ENCODE measurements around the gene CRYBG3. TPM values are rescaled to one million over a fixed set of nuclear protein-coding genes. Genes with fewer than 3 reads are reported as not detected.

The CRYBG3 gene
- total RNA-seq, 1 experiment from 2014 or later = 5.9 TPM

GRCh38 chr3:97981886-97982285 is 160.1 kb downstream of the CRYBG3 start:
- Histone ChIP-seq H4K5ac (ENCODE audit: insufficient read length, low read depth, low read length) (no peak overlapping the region), H3K79me1 (ENCODE audit: insufficient read depth, low read depth, low read length, poor library complexity, severe bottlenecking) (no peaks in the 10 kb centered on the region), H2BK5ac (ENCODE audit: insufficient read length, low read length) (no peak overlapping the region), H2BK15ac (ENCODE audit: low read depth, low read length) (no peak overlapping the region), H3K4me1 (ENCODE audit: insufficient read depth, low read length) (no peaks in the 10 kb centered on the region; the same call in 1 of the 2 replicates), H3K4ac (ENCODE audit: low read depth, low read length) (no peak overlapping the region), H3K23me2 (ENCODE audit: insufficient read length, low read depth, low read length, poor library complexity, severe bottlenecking) (no peaks in the 10 kb centered on the region), H2BK12ac (ENCODE audit: insufficient read length, low read depth, low read length) (no peak overlapping the region), H3K4me2 (ENCODE audit: insufficient read depth, insufficient read length, low read length) (no peak overlapping the region), H2BK120ac (ENCODE audit: low read depth, low read length, poor library complexity, severe bottlenecking) (no peak overlapping the region), H2AFZ (ENCODE audit: low read length) (no peak overlapping the region), H3K18ac (ENCODE audit: insufficient read length, low read depth, low read length) (no peak overlapping the region), H3K9ac (ENCODE audit: extremely low read depth, insufficient read length, low read length) (no peak overlapping the region), H3K23ac (ENCODE audit: insufficient read length, low read depth, low read length) (no peak overlapping the region), H4K91ac (ENCODE audit: insufficient read length, low read depth, low read length) (no peak overlapping the region), H3K56ac (ENCODE audit: insufficient read length, low read depth, low read length) (no peak overlapping the region), H2BK20ac (ENCODE audit: low read depth, low read length, poor library complexity, severe bottlenecking) (no peak overlapping the region), H3T11ph (ENCODE audit: low read length) (no peak overlapping the region), H3K14ac (ENCODE audit: insufficient read depth, low read length) (no peak overlapping the region), H3K9me3 (ENCODE audit: control insufficient read depth, low read depth, low read length) (no peaks in the 10 kb centered on the region), H3K27me3 (ENCODE audit: insufficient read depth, low read length) (no peaks in the 10 kb centered on the region), H2AK5ac (ENCODE audit: insufficient read length, low read length) (no peak overlapping the region), H3K27ac (ENCODE audit: insufficient read length, low read depth, low read length) (no peak overlapping the region), H4K8ac (replicated peaks; ENCODE audit: insufficient read length, low read depth, low read length) (no peak overlapping the region), H4K20me1 (ENCODE audit: control insufficient read depth, insufficient read depth, insufficient read length) (no peaks in the 10 kb centered on the region), H3K79me2 (ENCODE audit: insufficient read depth, low read length) (no peaks in the 10 kb centered on the region)
- WGBS (ENCODE audit: extremely low coverage, insufficient read length, low lambda C conversion rate) = no CpG with 5 or more reads among the region's 3 CpGs
- Mint-ChIP-seq H3K4me1 (peaks cover 5 to 6% of the 10 kb centered on the region in 2 experiments; a peak in 2 of 4 replicates), H3K36me3 (ENCODE audit: insufficient read depth in 1 of 3, low read depth in 3 of 3) (no peaks in the 10 kb centered on the region), H3K27me3 (ENCODE audit: low read depth) (no peaks in the 10 kb centered on the region), H3K9me3 (no peaks in the 10 kb centered on the region), H3K4me3 (no peak overlapping the region), H3K27ac (no peak overlapping the region)
- DNase-seq = no peak
- TF ChIP-seq CTCF (conservative IDR thresholded peaks at IDR 0.05) = no peak

Data from H9 (cell line).